Transverse colon (tissue), 4 donors: ENCODE measurements around the gene PYROXD2.

Experiments
- CTCF ChIP-seq, 5 experiments: fragments of 200-600 bp in 3 of 5; fragments of 450-650 bp in 2 of 5; sonication (generic) in 3 of 5; IDR thresholded peaks; 1 replicate in 2 of 5; 2 replicates in 3 of 5; pipeline ENCODE4 v1.5.1; 2016 to 2017; ENCODE audit warnings: antibody characterized with exemption in 5 of 5, inconsistent platforms in 3 of 5, mild to moderate bottlenecking in 2 of 5, moderate library complexity in 1 of 5
- POLR2A ChIP-seq: fragments of 450-650 bp; IDR thresholded peaks from one replicate; pipeline ENCODE4 v1.6.1; 2016; ENCODE audit warnings: antibody characterized with exemption, mild to moderate bottlenecking, moderate library complexity
- POLR2AphosphoS5 ChIP-seq, 3 donors: sonication (generic); formaldehyde crosslinking; IDR thresholded peaks; one replicate each; pipeline ENCODE4 v1.6.1; 2016; ENCODE audit warnings: antibody characterized with exemption in 3 of 3

DNA sequence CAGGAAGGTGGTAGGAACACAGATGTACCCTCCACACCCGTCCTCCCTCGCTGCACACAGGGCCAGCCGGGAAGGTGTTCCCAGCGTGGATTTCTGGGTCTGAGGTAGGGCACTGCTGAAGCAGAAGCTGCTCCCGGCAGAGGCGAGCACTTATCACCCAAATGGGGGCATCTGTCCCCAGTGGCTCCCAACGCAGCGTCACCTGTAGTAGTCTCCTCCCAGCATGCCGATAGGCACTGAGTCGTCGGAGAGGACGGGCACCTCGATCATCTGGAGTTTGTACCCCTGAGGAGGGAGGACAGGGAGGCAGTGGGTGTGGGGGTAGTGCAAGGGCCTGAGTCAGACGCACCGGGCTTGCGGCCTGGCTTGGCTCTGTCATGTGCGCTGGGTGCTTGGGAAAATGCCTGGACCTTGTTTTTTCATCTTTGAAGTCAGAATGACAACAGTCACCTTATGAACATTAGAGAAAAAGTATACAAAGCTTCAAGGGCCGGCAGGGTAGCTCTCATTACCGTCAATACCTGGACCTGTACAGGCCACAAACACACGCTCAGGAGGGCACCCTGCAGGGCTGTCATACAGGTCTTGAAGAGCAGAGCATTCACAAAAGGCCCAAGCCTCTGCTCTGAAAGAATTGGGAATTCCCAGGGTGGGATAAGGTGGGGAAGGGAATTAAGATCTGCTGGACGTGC lies 3.1 kb upstream of the PYROXD2 start:
- TF ChIP-seq CTCF (IDR thresholded peaks at IDR 0.05) (no peak), POLR2A (no peak), POLR2AphosphoS5 (IDR thresholded peaks at IDR 0.05) (no peak)
